COLO829 (cell line): Measurements from ENCODE around the gene DOCK1.
"Not testable (repeated sequence)": the region's sequence is repeated elsewhere in the genome, so short reads cannot be mapped to it uniquely, and the experiment has no call there.

ENCODE experiments used
- DNase-seq: peaks from one replicate; pipeline ENCODE4 v3.0.0; 2012; ENCODE audit warnings: low spot score

Gene DOCK1

DNA sequence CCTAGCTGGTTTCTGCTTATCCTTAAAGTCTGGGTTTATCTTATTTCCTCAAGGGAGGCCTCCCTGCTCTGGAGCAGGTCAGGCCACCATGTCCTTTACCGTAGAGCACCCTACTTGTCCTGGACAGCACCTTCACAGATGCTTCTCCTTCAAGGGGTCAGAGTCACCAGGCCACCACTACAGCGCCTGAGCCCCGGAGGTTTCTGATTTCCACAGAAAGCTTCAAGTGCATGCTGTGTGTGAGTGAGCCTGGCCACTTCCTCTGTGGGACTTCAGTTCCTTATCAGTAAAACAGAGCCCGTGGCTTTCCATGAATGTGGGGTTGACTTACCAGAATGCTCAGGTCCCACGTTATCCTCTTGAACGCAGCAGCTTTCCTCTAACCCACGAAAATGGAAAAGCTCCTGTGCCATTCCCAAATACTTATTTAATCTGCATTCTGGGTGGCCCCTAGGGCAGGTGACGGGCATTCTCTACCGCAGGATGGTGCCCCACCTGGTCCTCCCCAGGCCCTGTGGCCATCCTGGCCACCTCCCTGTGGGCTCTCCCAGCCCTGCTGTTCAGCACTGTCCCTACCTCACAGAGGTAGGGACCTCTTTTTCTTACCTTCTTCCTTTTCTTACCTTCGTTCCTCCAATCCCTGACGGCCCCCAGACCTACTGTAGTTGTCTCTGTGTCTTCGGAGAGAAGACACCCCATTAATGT is 1.4 kb upstream of the DOCK1 start:
- DNase-seq = no peak

GRCh38 chr10:126904516-126904817 is 761 bp upstream of the DOCK1 start:
- no peak for DNase-seq

GRCh38 chr10:126905776-126906703 is 812 bp downstream of the DOCK1 start:
- no peak for DNase-seq

DNA sequence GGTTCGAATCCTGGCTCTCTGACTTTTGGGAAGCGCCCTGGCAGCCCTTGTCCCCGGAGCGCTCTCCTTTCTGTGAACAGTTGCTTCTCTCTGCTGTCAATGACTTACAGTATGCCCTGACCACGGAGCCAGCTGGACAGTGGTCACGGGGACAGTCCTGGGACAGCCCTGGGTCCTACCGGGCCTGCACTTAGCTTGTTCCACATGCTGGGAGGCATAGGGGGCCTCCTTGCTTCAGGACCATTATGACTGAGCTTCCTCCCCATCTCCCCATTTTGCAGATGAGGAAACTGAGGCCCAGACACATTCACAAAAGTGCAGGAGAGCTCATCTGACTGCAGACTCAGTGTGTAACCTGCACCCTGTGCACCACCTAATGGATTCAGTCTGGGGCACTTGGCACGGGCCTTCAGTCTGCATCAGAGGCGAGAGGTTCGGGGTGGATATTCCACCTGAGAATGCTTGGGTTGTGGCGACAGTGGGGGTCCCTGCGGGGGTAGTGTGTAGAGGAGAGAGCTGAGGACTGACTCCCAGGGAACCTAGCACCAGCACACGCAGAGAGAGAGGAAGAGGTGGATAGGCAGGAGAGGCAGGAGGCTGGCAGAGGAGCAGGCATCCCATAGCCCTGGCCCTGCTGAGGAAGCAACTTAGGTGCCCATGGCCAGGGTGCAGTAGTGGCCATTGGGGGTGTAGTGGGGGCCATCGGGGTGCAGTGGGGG is 1.6 kb downstream of the DOCK1 start:
- no peak for DNase-seq

DNA sequence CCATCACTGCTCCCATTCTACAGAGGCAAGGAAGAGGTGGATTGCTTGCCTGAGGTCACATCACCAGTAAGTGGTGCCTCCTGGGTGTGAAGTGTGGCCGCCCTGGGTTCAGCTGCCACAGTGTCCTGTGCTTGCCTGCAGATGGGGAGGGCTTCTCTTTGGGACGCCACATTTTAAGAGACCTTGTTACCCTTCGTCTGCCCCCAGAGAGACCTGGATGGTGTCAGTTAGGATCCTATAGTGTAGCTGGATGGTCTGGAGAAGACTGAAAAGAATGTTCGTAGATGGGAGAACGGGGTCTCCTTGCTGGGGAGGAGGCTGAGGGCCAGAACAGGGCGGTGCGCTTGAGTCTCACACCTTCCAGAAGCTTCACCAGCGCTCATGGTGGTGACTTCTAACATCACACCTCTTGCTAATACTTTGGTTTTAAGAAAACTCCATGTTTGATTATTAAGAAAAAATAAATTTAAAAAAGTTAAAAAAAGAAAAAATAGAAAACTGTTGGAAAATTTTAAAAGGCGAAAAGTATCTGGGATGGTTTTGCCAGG is 2.3 kb downstream of the DOCK1 start:
- DNase-seq = no peak

GRCh38 chr10:126908225-126908624 is 3.0 kb downstream of the DOCK1 start:
- DNase-seq = no peak

DNA sequence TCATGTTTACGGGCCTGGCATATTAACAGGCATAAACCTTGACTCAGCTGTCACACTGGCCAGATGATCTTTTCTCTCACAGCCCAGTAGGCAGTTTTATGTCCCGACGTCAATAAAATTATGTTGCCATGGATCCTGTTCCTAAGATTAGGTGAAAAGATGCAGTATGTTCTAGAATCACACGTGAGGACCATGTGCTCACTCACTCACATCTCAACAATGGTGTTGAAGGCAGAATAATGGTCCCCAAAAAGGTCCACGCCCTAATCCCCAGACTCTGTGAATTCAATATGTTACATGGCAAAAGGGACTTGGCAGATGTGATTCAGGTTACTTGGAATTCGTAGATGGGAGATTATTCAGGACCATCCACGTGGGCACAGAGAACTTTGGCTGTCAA is 3.5 kb downstream of the DOCK1 start:
- no peak for DNase-seq

DNA sequence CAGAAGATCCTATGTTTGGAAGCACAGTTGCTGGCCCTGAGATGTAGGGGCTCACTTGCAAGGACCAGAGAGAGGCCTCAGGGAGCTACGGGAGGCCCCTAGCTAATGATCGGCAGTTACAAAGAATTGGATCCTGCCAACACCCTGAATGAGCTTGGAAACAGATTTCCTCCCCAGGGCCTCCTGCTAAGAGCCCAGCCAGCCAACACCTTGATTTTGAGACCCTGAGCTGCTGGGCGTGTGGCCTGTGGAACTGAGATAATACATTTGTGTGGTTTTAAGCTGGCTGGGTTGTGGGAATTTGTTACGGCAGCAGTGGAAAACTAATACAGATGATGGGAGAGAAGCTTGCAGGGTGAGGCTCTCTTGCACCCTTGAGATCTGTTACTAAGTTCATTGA is 3.9 kb downstream of the DOCK1 start:
- no peak for DNase-seq

- no peak for DNase-seq
These were observed 5.0 kb downstream of the DOCK1 start for GRCh38 chr10:126910196-126910595.

GRCh38 chr10:126910798-126911197 is 5.6 kb downstream of the DOCK1 start:
- DNase-seq = no peak

DNA sequence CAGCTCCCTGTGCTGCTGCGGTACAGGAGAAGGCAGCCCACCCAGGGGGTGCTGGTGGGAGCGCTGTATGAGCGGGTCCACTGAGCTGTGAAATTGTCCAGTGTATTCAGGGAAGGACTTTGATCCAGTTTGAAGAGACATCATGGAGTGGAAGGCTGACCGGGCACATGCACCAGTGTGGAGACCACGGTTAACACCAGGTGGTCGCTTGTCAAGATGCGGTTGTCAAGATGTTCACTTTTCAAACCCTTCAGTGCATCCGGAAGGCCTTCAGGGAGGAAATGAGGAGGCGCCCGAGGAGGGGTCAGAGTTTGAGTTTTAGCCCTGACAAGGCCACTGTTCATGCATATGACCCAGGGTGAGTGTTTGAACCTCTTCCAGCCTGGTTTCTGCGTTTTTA is 6.1 kb downstream of the DOCK1 start:
- DNase-seq = no peak

- DNase-seq = no peak
These were observed 8.1 kb downstream of the DOCK1 start for GRCh38 chr10:126913316-126913715.

DNA sequence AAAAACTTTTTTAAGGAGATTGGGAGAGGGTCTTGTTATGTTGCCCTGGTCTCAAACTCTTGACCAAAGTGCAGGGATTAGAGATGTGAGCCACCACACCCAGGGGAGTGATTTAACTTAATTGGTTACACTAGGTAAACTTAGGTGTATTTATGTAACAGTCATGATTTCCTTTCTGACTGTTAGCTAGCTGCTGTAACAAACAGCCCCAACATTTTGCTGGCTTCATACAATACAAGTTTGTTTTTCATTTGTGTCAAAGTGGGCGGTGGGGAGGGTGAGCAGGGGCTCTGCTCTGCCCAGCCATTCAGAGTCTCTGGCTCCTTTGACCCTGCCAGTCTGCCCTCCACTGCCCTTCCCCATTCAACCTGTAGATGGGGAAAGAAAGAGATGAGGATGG is 9.3 kb downstream of the DOCK1 start:
- no peak for DNase-seq

- DNase-seq = not testable (repeated sequence)
These were observed 11.7 kb downstream of the DOCK1 start for GRCh38 chr10:126916952-126917351.

- no peak for DNase-seq
These were observed 12.1 kb downstream of the DOCK1 start for GRCh38 chr10:126917375-126917774.

DNA sequence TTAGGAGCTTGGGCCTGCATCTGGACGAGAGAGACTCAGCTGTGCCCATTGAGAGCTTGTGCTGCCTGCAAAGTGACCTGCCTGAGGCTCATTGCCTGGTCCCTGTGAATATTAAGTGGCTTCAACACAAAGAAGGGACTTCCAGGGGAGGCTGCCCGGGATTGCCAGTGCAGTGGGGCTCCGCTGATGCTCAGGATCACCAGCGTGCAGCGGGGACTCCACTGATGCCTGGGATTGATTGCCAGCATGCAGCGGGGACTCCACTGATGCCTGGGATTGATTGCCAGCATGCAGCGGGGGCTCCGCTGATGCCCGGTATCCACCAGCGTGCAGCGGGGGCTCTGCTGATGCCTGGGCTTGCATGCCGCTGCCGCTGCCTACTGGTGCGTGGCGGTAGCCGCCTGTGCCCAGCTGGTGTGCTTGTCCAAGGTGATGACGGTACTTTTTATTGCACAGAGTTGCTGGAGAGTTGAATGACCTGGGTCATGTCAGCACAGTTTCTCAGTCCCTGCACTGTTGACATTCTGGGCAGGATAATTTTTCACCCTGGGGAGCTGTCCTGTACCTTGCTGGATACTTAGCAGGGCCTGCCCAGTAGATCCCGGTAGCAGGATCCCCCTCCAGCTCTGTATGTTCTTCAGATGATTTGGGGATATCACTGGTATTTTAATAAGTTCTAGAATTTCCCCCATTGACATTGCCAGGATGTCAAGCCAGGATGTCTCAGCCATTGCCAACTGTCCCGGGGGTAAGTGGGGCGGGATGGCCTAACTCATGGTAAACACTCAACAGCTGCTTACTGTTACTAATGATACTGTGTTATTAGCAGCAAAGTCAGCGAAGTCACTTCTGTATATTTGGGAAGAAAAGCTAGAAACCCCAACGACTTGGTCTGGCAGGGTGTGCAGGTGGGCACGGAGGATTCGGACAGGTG is 13.0 kb downstream of the DOCK1 start:
- no peak for DNase-seq

DNA sequence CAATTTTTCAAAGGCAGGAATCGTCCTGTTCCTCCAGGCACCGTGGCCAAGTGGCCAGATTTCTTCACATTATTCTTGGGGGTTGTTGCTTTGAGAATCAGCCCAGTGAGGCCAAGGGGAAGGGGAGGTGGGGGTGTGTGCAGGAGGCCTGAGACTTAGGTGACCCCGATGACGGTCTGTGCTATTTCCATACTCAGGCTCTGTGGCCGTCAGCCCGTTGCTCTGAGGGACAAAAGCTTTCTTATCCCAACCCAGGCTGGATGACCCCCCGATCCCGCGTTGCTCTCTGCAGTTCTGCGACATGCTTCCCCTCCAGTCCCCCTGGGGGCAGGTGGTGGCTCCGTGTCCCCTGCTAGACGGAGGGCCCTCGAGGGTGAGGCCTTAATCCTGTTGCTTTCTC is 14.2 kb downstream of the DOCK1 start:
- DNase-seq = no peak

GRCh38 chr10:126921162-126921561 is 15.9 kb downstream of the DOCK1 start:
- DNase-seq = no peak

DNA sequence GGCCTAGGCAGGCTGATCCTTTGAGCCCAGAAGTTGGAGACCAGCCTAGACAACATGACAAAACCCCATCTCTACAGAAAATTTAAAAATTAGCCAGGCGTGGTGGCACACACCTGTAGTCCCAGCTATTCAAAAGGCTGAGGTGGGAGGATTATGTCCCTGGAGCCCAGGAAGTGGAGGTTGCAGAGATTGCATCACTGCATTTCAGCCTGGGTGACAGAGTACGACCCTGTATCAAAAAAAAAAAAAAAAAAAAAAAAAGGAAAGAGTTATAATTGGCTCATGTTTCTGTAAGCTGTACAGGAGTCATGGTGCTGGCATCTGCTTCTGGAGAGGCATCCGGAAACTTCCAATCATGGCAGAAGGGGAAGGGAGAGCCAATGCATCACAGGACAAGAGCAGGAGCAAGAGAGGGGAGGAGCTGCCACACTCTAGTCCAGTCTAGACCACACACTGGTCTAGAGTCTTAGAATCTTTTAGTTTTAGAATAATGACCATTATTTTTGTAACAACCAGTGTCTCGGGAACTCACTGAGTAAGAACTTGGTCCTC is 16.8 kb downstream of the DOCK1 start:
- no peak for DNase-seq

GRCh38 chr10:126924180-126924914 is 19.1 kb downstream of the DOCK1 start:
- DNase-seq = no peak

GRCh38 chr10:126924915-126925300 is 19.7 kb downstream of the DOCK1 start:
- no peak for DNase-seq
